Measurements from ENCODE around the gene OR4E1.

GRCh38 chr14:21721504-21721903 lies 47.9 kb upstream of the OR4E1 start:
- TF ChIP-seq, protein P1, sequence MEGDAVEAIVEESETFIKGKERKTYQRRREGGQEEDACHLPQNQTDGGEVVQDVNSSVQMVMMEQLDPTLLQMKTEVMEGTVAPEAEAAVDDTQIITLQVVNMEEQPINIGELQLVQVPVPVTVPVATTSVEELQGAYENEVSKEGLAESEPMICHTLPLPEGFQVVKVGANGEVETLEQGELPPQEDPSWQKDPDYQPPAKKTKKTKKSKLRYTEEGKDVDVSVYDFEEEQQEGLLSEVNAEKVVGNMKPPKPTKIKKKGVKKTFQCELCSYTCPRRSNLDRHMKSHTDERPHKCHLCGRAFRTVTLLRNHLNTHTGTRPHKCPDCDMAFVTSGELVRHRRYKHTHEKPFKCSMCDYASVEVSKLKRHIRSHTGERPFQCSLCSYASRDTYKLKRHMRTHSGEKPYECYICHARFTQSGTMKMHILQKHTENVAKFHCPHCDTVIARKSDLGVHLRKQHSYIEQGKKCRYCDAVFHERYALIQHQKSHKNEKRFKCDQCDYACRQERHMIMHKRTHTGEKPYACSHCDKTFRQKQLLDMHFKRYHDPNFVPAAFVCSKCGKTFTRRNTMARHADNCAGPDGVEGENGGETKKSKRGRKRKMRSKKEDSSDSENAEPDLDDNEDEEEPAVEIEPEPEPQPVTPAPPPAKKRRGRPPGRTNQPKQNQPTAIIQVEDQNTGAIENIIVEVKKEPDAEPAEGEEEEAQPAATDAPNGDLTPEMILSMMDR (IDR thresholded peaks at IDR 0.05) = no peak
- TF ChIP-seq POLR2A (IDR thresholded peaks at IDR 0.05) (no peak), POLR2AphosphoS5 (IDR thresholded peaks at IDR 0.05) (no peak), EP300 (IDR thresholded peaks at IDR 0.05) (no peak)
